Activated CD4-positive, alpha-beta T cell treated with anti-CD3 and anti-CD28 coated beads, Interleukin-2, amount 10 ng/mL, durations not matched to agents 24 days and 14 days (primary cell): ENCODE results near the gene ATE1. TPM values are rescaled to one million over a fixed set of nuclear protein-coding genes. Genes with fewer than 3 reads are reported as not detected.
"Not testable (repeated sequence)": the region's sequence is repeated elsewhere in the genome, so short reads cannot be mapped to it uniquely, and the experiment has no call there.

Source experiments
- DNase-seq: peaks from one replicate; pipeline ENCODE4 v3.0.0; 2022
- H3K27ac Mint-ChIP-seq: one replicate; pipeline ENCODE4 v1.8.0; 2022; ENCODE audit warnings: mild to moderate bottlenecking, mixed read lengths
- H3K27me3 Mint-ChIP-seq: one replicate; pipeline ENCODE4 v1.8.0; 2022; ENCODE audit warnings: mixed read lengths
- H3K36me3 Mint-ChIP-seq: one replicate; pipeline ENCODE4 v1.8.0; 2022; ENCODE audit warnings: low read depth, mild to moderate bottlenecking, mixed read lengths
- H3K4me1 Mint-ChIP-seq: one replicate; pipeline ENCODE4 v1.8.0; 2021; ENCODE audit warnings: mixed read lengths
- H3K4me3 Mint-ChIP-seq: one replicate; pipeline ENCODE4 v1.8.0; 2022; ENCODE audit warnings: mild to moderate bottlenecking, moderate library complexity, mixed read lengths
- H3K9me3 Mint-ChIP-seq: one replicate; pipeline ENCODE4 v1.8.0; 2021; ENCODE audit warnings: mixed read lengths
- intact Hi-C: fragments of 100-400 bp; cut with micrococcal nuclease; formaldehyde crosslinking; loops from one replicate; pipeline ENCODE4 v1.15.1; 2023
- total RNA-seq: library from RNA; stranded (reverse); gene quantifications from 2 replicates; pipeline ENCODE4 v1.2.3, GENCODE V29; 2022

The ATE1 gene
- total RNA-seq, 1 donor from 2014 or later, result 39.1 TPM

DNA sequence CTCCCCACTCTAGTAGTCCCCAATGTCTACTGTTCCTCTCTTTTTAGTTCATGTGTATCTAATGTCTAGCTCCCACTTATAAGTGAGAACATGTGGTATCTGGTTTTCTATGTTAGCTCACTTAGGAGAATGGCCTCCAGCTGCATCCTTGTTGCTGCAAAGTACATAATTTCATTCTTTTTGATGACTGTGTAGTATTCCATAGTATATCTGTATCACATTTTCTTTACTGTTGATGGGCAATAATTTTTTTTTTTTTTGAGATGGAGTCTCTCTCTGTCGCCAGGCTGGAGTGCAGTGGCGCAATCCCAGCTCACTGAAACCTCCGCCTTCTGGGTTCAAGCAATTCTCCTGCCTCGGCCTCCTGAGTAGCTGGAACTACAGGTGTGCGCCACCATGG is 101.1 kb downstream of the ATE1 start:
- H3K27me3 Mint-ChIP-seq, H3K9me3 Mint-ChIP-seq, intact Hi-C loops, DNase-seq, H3K4me3 Mint-ChIP-seq, H3K27ac Mint-ChIP-seq, H3K4me1 Mint-ChIP-seq: not testable (repeated sequence)
- peaks cover 14% of the 10 kb centered on the region for H3K36me3 Mint-ChIP-seq

- Mint-ChIP-seq H3K36me3 (peaks cover 14% of the 10 kb centered on the region), H3K27me3 (no peaks in the 10 kb centered on the region), H3K27ac (no peak overlapping the region), H3K9me3 (no peaks in the 10 kb centered on the region), H3K4me1 (no peaks in the 10 kb centered on the region), H3K4me3 (no peak overlapping the region)
- intact Hi-C loops, result loop anchor here (1.0 kb wide), 1 partner anchor 63 kb away; no protein-coding TSS in a partner anchor
- DNase-seq, result peak; percentile 61
Measured at GRCh38 chr10:121823993-121824463, 103.8 kb downstream of the ATE1 start.

DNA sequence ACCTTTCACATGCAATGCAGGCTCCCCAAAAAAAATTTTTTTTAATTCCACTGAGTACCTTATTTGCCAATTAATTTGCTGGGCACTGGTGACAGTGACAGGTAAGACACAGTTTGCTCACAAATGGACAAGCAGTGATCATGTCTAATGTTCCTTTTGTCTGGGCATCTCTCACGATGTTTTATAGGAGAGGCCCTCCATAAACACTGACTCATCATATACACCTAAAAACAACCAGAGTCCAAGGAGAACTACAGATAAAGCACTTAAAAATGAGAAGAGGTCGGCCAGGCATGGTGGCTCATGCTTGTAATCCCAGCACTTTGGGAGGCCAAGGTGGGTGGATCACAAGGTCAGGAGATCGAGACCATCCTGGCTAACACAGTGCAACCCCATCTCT is 105.1 kb downstream of the ATE1 start:
- no peaks in the 10 kb centered on the region for H3K27me3 Mint-ChIP-seq
- no peaks in the 10 kb centered on the region for H3K4me1 Mint-ChIP-seq
- intact Hi-C loops, result no loop called here

GRCh38 chr10:121822180-121822579 is 105.7 kb downstream of the ATE1 start:
- H3K27me3 Mint-ChIP-seq, result no peaks in the 10 kb centered on the region
- no peaks in the 10 kb centered on the region for H3K9me3 Mint-ChIP-seq
- intact Hi-C loops, result no loop called here
- no peak overlapping the region for H3K27ac Mint-ChIP-seq
- no peak for DNase-seq
- H3K4me1 Mint-ChIP-seq, result no peaks in the 10 kb centered on the region
- H3K4me3 Mint-ChIP-seq, result no peak overlapping the region
- H3K36me3 Mint-ChIP-seq, result peaks cover 3% of the 10 kb centered on the region

More for the DNA sequence above, 105.1 kb downstream of the ATE1 start:
- Mint-ChIP-seq H3K36me3 (peaks cover 5% of the 10 kb centered on the region), H3K27ac (no peak overlapping the region), H3K4me3 (no peak overlapping the region), H3K9me3 (no peaks in the 10 kb centered on the region)
- no peak for DNase-seq

- DNase-seq, result no peak
- H3K27me3 Mint-ChIP-seq, result no peaks in the 10 kb centered on the region
- H3K4me1 Mint-ChIP-seq, result no peaks in the 10 kb centered on the region
- no peaks in the 10 kb centered on the region for H3K9me3 Mint-ChIP-seq
- intact Hi-C loops, result no loop called here
- no peak overlapping the region for H3K27ac Mint-ChIP-seq
- no peaks in the 10 kb centered on the region for H3K36me3 Mint-ChIP-seq
- no peak overlapping the region for H3K4me3 Mint-ChIP-seq
Measured at GRCh38 chr10:121819049-121819448, 108.8 kb downstream of the ATE1 start.

DNA sequence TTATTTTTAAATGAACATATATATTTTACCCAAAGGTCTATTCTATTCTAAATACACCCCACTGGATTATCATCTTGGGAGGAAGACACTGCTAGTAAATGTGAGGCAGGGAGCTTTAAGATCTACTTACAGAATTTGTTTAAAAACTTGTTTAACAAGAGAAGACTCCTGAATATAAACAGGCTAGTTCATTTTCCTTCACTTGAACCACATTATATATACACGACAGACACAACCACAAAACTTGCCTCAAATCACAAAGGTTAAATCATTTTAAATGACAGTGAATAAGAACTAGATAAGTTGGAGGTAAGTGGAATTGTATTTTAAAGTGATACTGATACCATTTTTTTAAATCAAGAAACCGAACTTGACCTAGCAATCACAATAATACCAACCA is 109.2 kb downstream of the ATE1 start:
- Mint-ChIP-seq H3K9me3 (no peaks in the 10 kb centered on the region), H3K4me1 (no peaks in the 10 kb centered on the region), H3K27ac (no peak overlapping the region), H3K36me3 (no peaks in the 10 kb centered on the region), H3K27me3 (no peaks in the 10 kb centered on the region), H3K4me3 (no peak overlapping the region)
- intact Hi-C loops, result no loop called here
- DNase-seq, result no peak

- no peaks in the 10 kb centered on the region for H3K9me3 Mint-ChIP-seq
- no peak overlapping the region for H3K27ac Mint-ChIP-seq
- no peaks in the 10 kb centered on the region for H3K4me1 Mint-ChIP-seq
- no peaks in the 10 kb centered on the region for H3K36me3 Mint-ChIP-seq
- intact Hi-C loops, result no loop called here
- H3K27me3 Mint-ChIP-seq, result no peaks in the 10 kb centered on the region
- no peak for DNase-seq
- H3K4me3 Mint-ChIP-seq, result no peak overlapping the region
Measured at GRCh38 chr10:121816197-121816596, 111.6 kb downstream of the ATE1 start.

DNA sequence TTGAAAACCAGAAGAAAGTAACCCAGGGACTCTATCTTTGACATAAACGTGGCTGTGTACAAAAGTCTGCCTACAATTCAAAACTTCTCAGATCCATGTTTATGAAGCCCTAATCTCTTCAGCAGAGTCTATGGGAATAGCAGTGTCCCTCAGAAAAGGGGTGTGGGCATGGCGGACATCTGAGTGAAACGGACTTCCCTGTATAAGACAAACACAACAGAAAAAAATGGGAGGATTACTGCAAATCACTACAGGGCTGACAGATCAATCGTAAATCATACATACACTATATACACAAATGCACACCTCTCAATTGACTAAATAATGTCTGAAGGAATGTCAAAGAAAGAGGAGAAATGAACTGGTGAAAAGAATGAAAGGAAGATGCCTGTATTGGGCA is 114.0 kb downstream of the ATE1 start:
- Mint-ChIP-seq H3K4me1 (no peaks in the 10 kb centered on the region), H3K4me3 (no peak overlapping the region), H3K27me3 (no peaks in the 10 kb centered on the region), H3K9me3 (no peaks in the 10 kb centered on the region), H3K36me3 (no peaks in the 10 kb centered on the region), H3K27ac (no peak overlapping the region)
- DNase-seq, result no peak
- intact Hi-C loops, result no loop called here

GRCh38 chr10:121813211-121813815 is 114.5 kb downstream of the ATE1 start:
- no peak overlapping the region for H3K27ac Mint-ChIP-seq
- intact Hi-C loops, result no loop called here
- no peaks in the 10 kb centered on the region for H3K36me3 Mint-ChIP-seq
- H3K4me1 Mint-ChIP-seq, result no peaks in the 10 kb centered on the region
- no peaks in the 10 kb centered on the region for H3K27me3 Mint-ChIP-seq
- DNase-seq, result no peak
- no peak overlapping the region for H3K4me3 Mint-ChIP-seq
- H3K9me3 Mint-ChIP-seq, result no peaks in the 10 kb centered on the region

DNA sequence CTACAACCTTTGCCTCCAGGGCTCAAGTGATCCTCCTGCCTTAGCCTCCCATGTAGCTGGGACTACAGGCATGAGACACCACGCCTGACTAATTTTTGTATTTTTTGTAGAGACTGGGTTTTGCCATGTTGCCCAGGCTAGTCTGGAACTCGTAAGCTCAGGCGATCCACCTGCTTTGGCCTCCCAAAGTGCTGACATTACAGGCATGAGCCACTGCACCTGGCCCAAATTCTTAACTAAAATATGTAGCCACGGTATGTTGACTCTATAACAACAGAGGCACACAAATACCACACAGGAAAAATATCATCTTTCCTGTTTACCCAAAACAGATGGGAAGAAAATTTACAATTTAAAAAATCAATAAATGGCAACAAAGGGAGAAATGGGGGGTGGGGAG is 115.8 kb downstream of the ATE1 start:
- Mint-ChIP-seq H3K36me3 (no peaks in the 10 kb centered on the region), H3K4me3 (no peak overlapping the region), H3K27me3 (no peaks in the 10 kb centered on the region), H3K27ac (no peak overlapping the region), H3K9me3 (no peaks in the 10 kb centered on the region), H3K4me1 (no peaks in the 10 kb centered on the region)
- intact Hi-C loops, result no loop called here
- DNase-seq, result no peak

- H3K36me3 Mint-ChIP-seq, result no peaks in the 10 kb centered on the region
- no peak overlapping the region for H3K4me3 Mint-ChIP-seq
- intact Hi-C loops, result no loop called here
- no peaks in the 10 kb centered on the region for H3K27me3 Mint-ChIP-seq
- H3K27ac Mint-ChIP-seq, result no peak overlapping the region
- H3K4me1 Mint-ChIP-seq, result no peaks in the 10 kb centered on the region
- no peak for DNase-seq
- no peaks in the 10 kb centered on the region for H3K9me3 Mint-ChIP-seq
Measured at GRCh38 chr10:121811386-121811785, 116.4 kb downstream of the ATE1 start.

GRCh38 chr10:121808835-121809234 is 119.0 kb downstream of the ATE1 start:
- Mint-ChIP-seq H3K27me3 (no peaks in the 10 kb centered on the region), H3K9me3 (no peaks in the 10 kb centered on the region), H3K4me3 (no peak overlapping the region), H3K4me1 (no peaks in the 10 kb centered on the region), H3K27ac (no peak overlapping the region), H3K36me3 (no peaks in the 10 kb centered on the region)
- intact Hi-C loops, result no loop called here
- DNase-seq, result no peak

GRCh38 chr10:121804460-121804859 is 123.4 kb downstream of the ATE1 start:
- Mint-ChIP-seq H3K36me3 (peaks cover 2% of the 10 kb centered on the region), H3K9me3 (no peaks in the 10 kb centered on the region), H3K4me3 (no peak overlapping the region), H3K4me1 (no peaks in the 10 kb centered on the region), H3K27ac (no peak overlapping the region), H3K27me3 (no peaks in the 10 kb centered on the region)
- intact Hi-C loops, result no loop called here
- no peak for DNase-seq

- Mint-ChIP-seq H3K9me3 (no peaks in the 10 kb centered on the region), H3K27me3 (no peaks in the 10 kb centered on the region), H3K27ac (no peak overlapping the region), H3K4me1 (no peaks in the 10 kb centered on the region), H3K36me3 (peaks cover 2% of the 10 kb centered on the region), H3K4me3 (no peak overlapping the region)
- no peak for DNase-seq
- intact Hi-C loops, result no loop called here
Measured at GRCh38 chr10:121803611-121804010, 124.2 kb downstream of the ATE1 start.

DNA sequence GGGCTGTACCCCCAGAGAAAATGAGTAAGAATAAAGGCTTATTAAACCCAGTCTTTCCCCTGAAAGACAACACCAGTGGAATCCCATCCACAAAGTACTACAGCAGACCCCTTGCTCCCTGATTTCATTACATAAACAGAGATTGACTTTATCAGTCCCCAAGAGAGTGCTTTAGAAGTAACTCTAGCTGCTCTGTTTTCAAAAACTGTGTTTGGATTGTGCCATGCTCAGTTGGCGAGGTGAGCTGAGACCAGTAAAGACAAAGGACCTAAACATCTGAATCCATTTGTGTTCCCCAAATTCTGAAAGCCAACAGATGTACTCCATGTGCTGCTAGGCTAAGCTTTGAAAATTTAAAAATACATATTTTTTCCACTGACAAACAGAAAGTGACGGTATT is 127.0 kb downstream of the ATE1 start:
- no peaks in the 10 kb centered on the region for H3K27me3 Mint-ChIP-seq
- H3K27ac Mint-ChIP-seq, result no peak overlapping the region
- no peak for DNase-seq
- no peaks in the 10 kb centered on the region for H3K4me1 Mint-ChIP-seq
- intact Hi-C loops, result no loop called here
- peaks cover 2% of the 10 kb centered on the region for H3K36me3 Mint-ChIP-seq
- H3K4me3 Mint-ChIP-seq, result no peak overlapping the region
- H3K9me3 Mint-ChIP-seq, result no peaks in the 10 kb centered on the region
